Stromal cell of bone marrow (primary cell): ENCODE data around the gene CACNA1C.

ENCODE experiments used
- DNase-seq: peaks from one replicate; pipeline ENCODE4 v3.0.0-alpha.2; 2012; ENCODE audit warnings: low read depth

Gene CACNA1C

DNA sequence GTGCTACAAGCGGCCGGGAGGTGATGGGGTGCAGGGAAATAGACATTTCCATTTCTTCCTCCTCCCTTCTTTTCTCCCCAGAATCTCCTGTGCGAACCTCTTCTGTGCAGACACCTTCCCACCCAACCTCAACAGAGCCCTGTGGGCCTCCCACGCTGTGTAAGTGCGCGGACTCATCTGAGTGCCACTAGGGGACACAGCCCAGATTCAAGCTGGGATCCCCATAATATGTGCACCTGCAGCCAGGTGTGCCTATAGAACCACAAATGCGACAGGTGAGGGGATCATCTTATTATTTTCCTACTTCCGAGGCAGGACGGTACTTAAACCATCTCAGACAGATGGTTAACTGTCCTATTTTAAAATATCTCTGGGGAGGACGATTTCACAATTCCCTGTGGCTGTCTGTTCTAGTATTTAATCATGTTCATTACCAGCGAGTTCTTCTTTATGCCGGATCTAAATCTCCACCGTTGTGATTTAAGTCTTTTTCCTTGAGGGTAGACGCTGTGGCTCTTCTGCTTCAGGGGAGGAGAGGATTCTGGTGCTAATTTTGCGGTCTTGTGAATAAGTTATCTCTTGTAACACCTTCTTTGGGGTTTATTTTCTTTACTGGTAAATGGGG, 17.2 kb upstream of the CACNA1C start:
- DNase-seq, result no peak

DNA sequence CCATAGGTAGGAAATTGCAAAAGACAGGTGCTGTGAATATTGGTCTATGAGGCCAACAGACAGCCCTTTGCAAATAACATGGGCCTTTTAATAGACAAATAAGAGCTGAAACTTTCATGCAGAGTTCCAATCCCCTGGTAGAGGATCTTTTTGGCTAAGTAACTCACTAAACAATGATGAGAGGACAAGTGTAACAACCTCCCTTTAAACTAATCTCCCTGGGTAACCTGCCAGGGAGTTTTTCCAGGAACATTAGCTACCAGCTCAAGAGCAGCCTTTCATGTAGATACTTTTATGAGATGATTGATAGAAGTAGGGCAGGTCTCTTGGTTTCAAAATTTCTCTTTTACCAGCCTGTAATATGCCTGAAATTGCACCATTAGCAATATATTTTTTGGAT, 13.8 kb upstream of the CACNA1C start:
- DNase-seq, result no peak

DNA sequence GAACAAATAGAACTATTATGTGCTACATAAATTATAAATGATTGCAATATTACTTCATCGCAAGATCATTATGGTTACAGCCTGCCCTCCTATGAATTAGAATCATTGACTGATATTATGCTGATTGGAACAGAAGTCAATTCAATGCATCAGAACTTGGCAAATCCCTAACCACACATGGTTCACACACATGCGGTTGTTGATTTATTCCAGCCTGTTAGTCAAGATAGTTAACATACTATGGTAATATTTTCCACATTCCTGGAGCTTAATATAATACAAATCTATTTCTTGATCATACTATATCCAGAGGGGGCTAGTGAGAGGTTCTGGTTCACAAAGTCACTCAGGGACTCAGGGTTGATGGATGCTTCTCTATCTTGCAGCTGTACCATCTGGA, 9.7 kb upstream of the CACNA1C start:
- DNase-seq, result no peak

- no peak for DNase-seq
Measured at GRCh38 chr12:2044165-2044564, 8.6 kb upstream of the CACNA1C start.

GRCh38 chr12:2046957-2047356, 5.8 kb upstream of the CACNA1C start:
- DNase-seq, result no peak

DNA sequence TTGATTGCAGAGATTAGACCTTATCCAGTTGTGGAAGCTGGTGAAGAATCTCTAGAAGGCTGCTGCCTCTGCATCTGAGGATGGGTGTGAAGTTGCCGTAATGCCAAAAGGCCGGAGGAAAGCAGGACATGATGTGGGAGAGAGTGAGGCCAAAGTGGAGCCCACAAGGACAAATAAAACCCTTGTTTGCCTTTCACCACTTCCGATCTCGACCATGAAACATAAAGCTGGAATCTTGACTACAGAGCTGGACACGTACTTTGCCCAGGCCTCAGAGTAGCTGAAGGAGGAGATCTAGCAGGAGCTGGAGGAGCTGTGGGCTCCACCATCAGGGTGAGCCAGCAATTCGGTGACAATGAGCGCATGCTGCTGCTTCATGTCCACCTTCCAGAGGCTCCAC, 5.0 kb upstream of the CACNA1C start:
- no peak for DNase-seq

DNA sequence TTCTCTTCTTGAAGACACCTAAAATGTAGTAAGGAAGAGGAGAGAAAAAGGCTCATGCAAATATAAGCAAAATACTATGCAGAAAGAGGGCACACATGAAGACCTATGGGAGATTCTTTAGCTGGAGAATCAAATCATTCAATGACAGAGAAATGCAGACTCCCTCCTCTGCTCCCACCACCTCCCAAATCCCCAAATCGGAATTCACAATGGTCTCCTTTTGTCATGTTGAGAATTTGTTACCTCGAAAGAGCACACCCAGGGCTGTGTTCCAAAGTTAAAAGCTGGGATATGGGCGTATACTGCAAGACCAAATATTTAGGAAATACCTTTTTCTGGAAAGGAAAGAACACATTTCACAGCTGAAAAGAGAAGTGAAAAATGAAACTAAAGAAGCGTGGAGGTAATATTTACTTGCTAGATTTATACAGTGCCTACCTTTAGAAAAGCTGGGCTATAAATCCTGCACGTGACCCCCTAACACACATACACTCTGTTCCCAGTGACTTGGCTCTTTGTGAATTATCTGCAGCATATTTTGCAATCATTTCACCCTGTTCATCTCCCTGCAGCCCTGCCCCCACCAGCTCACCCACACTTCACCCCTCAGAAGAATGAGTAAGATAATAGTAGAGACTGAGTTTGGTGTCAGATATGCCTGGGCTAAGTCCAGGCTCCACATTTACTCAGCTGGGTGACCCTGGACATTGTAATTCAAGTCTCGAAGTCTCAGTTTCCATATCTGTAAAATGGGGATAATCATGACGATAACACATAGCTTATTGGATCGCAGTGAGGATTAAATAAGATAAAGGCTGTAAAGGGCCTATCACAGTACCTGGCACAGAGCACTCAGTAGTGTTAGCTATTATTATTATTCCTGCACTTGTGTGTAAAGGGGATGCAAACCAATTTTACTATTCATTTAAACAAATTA, 2.9 kb upstream of the CACNA1C start:
- no peak for DNase-seq

- DNase-seq, result no peak
Measured at GRCh38 chr12:2051700-2052621, 826 bp upstream of the CACNA1C start.

DNA sequence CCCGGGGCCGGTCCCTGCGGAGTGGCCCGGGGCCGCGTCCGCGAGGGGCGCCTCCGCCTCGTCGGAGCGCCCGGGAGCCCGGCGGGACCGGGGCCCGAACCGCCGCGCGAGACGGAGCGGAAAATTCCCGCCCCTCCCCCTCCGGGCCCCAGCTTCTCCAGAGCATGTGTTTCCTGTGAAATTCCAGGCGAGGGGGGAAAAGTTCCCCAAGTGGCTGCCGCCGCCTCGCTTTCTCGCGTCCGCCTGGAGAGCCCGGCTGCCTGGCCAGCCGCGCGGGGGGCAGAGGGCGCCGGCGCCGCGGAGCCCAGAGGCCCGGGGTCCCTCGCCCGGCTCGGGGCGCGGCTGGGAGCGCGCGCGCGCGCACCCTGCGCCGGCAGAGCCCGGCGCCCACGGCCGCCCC, 904 bp downstream of the CACNA1C start:
- DNase-seq, result no peak

- DNase-seq, result no peak
Measured at GRCh38 chr12:2054091-2055018, 1.6 kb downstream of the CACNA1C start.

DNA sequence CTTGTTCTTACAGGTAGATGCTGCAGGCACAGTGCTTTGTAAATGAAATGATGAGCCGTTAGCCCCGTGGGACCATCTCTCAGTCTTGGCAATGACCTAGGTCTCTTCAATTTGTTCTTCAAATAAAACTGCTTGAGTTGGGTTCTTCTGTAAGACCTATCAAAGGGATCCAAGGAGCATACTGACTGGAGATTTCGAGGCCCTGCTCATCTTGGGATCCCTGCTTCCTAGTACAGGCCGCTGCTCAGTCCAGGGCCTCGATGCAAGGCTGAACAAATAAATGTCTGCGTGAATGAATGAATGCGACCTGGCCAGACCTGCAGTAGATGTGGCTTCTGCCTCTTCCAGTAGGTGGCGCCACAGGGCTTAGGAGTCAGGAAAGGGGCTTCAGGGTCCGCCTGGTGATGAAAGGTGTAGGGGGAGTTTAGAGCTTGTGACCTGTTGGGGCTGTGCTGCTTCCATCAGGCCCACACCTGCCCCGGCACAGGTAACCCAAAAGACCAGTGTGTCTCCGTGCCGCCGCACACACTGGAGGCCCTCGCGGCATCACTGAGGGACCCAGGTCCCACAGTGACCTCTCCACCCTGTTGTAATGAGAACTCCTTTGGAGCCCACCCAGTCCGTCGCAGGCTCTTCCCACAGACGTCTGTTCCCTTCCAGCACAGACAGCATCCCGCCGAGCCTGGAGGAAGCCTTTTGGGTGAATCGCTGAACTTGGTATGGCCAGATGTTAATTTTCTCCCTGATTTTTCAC, 4.4 kb downstream of the CACNA1C start:
- no peak for DNase-seq

GRCh38 chr12:2057795-2058408, 5.1 kb downstream of the CACNA1C start:
- DNase-seq, result no peak

DNA sequence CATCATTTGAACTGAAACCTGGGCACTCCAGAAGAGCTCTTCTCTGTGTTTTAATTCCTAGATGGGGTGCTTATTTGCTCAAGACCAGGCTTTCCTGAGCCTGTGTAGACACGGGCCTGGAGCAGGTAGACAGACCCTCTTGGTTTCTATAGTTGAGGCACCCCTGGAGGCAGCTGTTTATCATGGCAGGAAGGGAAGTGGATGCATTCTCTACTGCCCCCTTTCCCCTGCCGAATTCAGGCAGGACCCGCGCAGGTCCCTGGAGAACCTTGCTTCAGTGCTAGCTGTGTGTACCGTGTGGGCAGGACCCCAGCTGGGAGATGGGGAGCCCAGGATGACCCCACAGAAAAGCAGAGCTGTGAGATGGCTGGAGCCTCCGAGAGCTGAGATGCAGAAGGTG, 6.0 kb downstream of the CACNA1C start:
- DNase-seq, result no peak

DNA sequence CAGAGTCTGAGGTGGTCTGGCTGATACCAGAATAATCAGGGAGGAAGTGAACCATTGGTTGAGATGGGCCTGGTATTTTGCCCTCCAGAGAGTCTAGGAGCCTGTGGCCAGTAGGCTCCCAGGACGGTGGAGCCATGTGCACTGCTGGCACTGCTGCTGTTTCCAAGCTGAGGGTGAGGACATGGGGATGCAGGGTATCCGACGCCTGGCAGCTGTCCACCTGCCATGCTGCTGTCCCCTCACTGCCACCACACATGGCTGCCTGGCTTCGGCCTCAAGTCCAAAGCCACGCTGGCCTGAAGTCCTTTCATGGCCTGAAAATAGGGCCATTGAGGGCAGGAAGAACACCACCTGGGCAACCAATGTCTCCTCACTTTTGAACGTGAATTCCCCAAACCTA, 8.6 kb downstream of the CACNA1C start:
- no peak for DNase-seq

GRCh38 chr12:2064071-2064507, 11.3 kb downstream of the CACNA1C start:
- no peak for DNase-seq

GRCh38 chr12:2068653-2069052, 15.9 kb downstream of the CACNA1C start:
- no peak for DNase-seq

DNA sequence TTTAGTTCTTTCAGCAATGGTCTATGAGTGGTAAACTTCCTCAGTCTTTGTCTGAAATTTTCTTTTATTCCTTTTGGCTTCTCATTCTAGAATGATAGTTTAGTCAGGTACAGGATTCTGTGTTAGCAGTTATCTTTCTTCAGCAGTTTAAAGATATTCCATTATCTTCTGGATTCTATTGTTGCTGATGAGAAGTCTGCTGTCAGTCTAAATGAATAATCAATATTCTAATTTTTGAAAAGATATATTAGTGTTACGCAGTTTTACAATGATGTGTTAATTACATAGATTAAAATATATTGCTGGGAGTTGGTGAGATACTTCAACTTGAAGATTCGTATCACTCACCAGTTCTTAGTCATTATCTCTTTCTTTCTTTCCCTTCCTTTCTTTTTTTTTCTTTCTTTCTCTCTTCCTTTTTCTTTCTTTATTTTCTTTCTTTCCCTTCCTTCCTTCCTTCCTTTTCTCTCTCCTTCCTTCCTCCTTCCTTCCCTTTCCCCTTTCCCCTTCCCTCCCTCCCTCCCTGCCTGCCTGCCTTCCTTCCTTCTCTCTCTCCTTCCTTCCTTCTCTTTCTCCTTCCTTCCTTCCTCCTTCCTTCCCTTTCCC, 17.8 kb downstream of the CACNA1C start:
- no peak for DNase-seq

GRCh38 chr12:2074792-2075191, 22.0 kb downstream of the CACNA1C start:
- no peak for DNase-seq

DNA sequence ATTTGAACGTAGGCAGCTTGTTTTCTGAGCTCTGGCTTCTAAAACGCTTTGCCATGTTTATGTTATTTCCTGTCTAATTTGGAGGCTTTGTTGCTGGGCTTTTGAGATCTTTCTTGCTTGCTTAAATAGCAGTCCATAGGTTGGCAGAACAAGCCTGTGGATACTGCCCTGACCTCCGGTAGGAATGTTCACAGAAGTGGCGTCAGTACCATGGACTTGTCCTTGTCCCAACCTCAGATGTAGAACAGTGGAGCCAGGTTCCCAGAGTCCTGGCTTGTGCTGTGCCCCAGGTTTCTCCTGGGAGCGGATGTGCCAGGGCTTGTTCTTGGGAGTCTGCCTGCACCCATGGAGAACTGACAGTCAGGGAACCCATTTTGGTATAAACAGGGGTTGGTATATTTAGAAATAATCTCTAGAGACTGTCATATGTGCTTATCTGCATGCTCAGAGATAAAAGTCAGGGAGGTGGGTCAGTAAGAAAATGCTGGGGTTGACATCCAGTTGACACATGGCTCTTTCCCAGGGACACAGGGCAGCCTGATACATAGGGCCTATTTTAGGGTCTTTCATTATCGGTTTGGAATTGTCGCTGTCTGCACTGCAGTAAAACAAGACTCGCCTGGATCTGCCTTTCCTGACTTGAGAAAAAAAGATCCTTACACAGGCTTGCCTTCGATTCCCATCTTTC, 22.9 kb downstream of the CACNA1C start:
- DNase-seq, result no peak
